CD14-positive monocyte (primary cell): ENCODE results near the gene PHC1. TPM values are rescaled to one million over a fixed set of nuclear protein-coding genes. Genes with fewer than 3 reads are reported as not detected.

Experiments
- DNase-seq, 3 donors: peaks; one replicate each; pipeline ENCODE4 v3.0.0-alpha.2; 2011 to 2022
- H2AFZ ChIP-seq: 2 replicates; pipeline ENCODE4 v1.6.0; 2012; ENCODE audit warnings: mild to moderate bottlenecking, low read depth, low read length, inconsistent platforms; ENCODE audit not compliant: insufficient read depth, poor library complexity, severe bottlenecking
- H3K27ac ChIP-seq, 2 donors: 1 replicate in 1 of 2; 2 replicates in 1 of 2; pipeline ENCODE4 v1.5.1; 2012 to 2013; ENCODE audit warnings: low read length in 2 of 2, control low read depth in 1 of 2, inconsistent platforms in 1 of 2, low read depth in 1 of 2, mild to moderate bottlenecking in 1 of 2
- H3K27me3 ChIP-seq, 2 donors: one replicate each; pipeline versions ENCODE4 v1.6.0 to v1.6.1; 2011 to 2013; ENCODE audit warnings: low read length in 2 of 2; ENCODE audit not compliant: control insufficient read depth in 2 of 2, insufficient read depth in 2 of 2
- H3K36me3 ChIP-seq, 2 donors: replicated peaks in 1 of 2; 1 replicate in 1 of 2; 2 replicates in 1 of 2; pipeline versions ENCODE4 v1.5.1 to v1.6.1; 2012 to 2013; ENCODE audit warnings: low read length in 2 of 2, control low read depth in 1 of 2, inconsistent platforms in 1 of 2, mild to moderate bottlenecking in 1 of 2; ENCODE audit not compliant: insufficient read depth in 2 of 2, control insufficient read depth in 1 of 2
- H3K4me1 ChIP-seq, 2 donors: 1 replicate in 1 of 2; 2 replicates in 1 of 2; pipeline versions ENCODE4 v1.5.1 to v1.6.1; 2012 to 2013; ENCODE audit warnings: low read length in 2 of 2, control low read depth in 1 of 2, inconsistent platforms in 1 of 2, mild to moderate bottlenecking in 1 of 2, moderate library complexity in 1 of 2; ENCODE audit not compliant: insufficient read depth in 2 of 2, control insufficient read depth in 1 of 2
- H3K4me2 ChIP-seq: replicated peaks from 2 replicates; pipeline ENCODE3; 2012; ENCODE audit warnings: low read length, moderate library complexity, mild to moderate bottlenecking; ENCODE audit not compliant: poor library complexity, severe bottlenecking; ENCODE audit errors: extremely low read depth
- H3K4me3 ChIP-seq, 3 experiments: fragments of 200-600 bp in 1 of 3; sonication (generic) in 1 of 3; replicated peaks in 1 of 3; 1 replicate in 2 of 3; 2 replicates in 1 of 3; pipeline ENCODE4 v1.5.1; 2011 to 2013; ENCODE audit warnings: low read length in 3 of 3, mild to moderate bottlenecking in 3 of 3, control low read depth in 2 of 3, low read depth in 2 of 3, inconsistent platforms in 1 of 3, moderate library complexity in 1 of 3
- H3K79me2 ChIP-seq: 2 replicates; pipeline ENCODE4 v1.6.0; 2012; ENCODE audit warnings: mild to moderate bottlenecking, control low read depth, inconsistent platforms, low read length, moderate library complexity; ENCODE audit not compliant: insufficient read depth
- H3K9ac ChIP-seq: 2 replicates; pipeline ENCODE4 v1.6.0; 2017; ENCODE audit warnings: low read length, mild to moderate bottlenecking; ENCODE audit not compliant: insufficient read depth, poor library complexity, severe bottlenecking
- H3K9me3 ChIP-seq, 2 donors: replicated peaks in 1 of 2; 1 replicate in 1 of 2; 2 replicates in 1 of 2; pipeline versions ENCODE4 v1.5.1 to v1.6.1; 2012 to 2013; ENCODE audit warnings: low read length in 2 of 2, control low read depth in 1 of 2; ENCODE audit not compliant: control insufficient read depth in 1 of 2, insufficient read depth in 1 of 2
- H4K20me1 ChIP-seq: 2 replicates; pipeline ENCODE4 v1.6.0; 2012; ENCODE audit warnings: mild to moderate bottlenecking, low read length, control low read depth, moderate library complexity; ENCODE audit not compliant: insufficient read depth
- H3K27ac Mint-ChIP-seq, 7 donors: one replicate each; pipeline ENCODE4 v1.8.0; 2020; ENCODE audit warnings: mild to moderate bottlenecking in 7 of 7, mixed read lengths in 7 of 7, moderate library complexity in 6 of 7, inconsistent platforms in 2 of 7
- H3K27me3 Mint-ChIP-seq, 3 donors: one replicate each; pipeline ENCODE4 v1.8.0; 2021 to 2022; ENCODE audit warnings: low read depth in 3 of 3, mild to moderate bottlenecking in 3 of 3, mixed read lengths in 3 of 3, moderate library complexity in 3 of 3, inconsistent platforms in 1 of 3
- H3K36me3 Mint-ChIP-seq, 2 donors: one replicate each; pipeline ENCODE4 v1.8.0; 2020; ENCODE audit warnings: mixed read lengths in 2 of 2, inconsistent platforms in 1 of 2, mild to moderate bottlenecking in 1 of 2
- H3K4me1 Mint-ChIP-seq: one replicate; pipeline ENCODE4 v1.8.0; 2020; ENCODE audit warnings: mild to moderate bottlenecking, mixed read lengths
- H3K4me3 Mint-ChIP-seq, 2 donors: one replicate each; pipeline ENCODE4 v1.8.0; 2020; ENCODE audit warnings: mild to moderate bottlenecking in 2 of 2, mixed read lengths in 2 of 2, moderate library complexity in 1 of 2
- H3K9me3 Mint-ChIP-seq, 7 donors: one replicate each; pipeline ENCODE4 v1.8.0; 2020 to 2022; ENCODE audit warnings: mixed read lengths in 7 of 7, mild to moderate bottlenecking in 6 of 7, moderate library complexity in 6 of 7, inconsistent platforms in 2 of 7
- CTCF ChIP-seq: fragments of 200-600 bp; IDR thresholded peaks from one replicate; pipeline ENCODE4 v1.8.0; 2022; ENCODE audit warnings: antibody characterized with exemption, mild to moderate bottlenecking
- WGBS: methylation state at CpG from one replicate; pipeline ENCODE4 v1.1.5; 2013; ENCODE audit warnings: missing lambda C conversion rate; ENCODE audit not compliant: insufficient coverage; 5-methylcytosine and 5-hydroxymethylcytosine counted together
- intact Hi-C, 2 donors: fragments of 100-400 bp; cut with micrococcal nuclease; formaldehyde crosslinking; loops; one replicate each; pipeline versions ENCODE4 v1.15.0 to v1.15.1; 2023
- polyA plus RNA-seq, 3 donors: library from polyadenylated mRNA; depleted of rRNA in 1 of 3; unstranded in 2 of 3; stranded (reverse) in 1 of 3; fragments of 300-500 nt in 2 of 3; fragments of >200 nt in 1 of 3; fragmentation: Illumina TruSeq in 2 of 3; gene quantifications; 1 replicate in 2 of 3; 2 replicates in 1 of 3; pipeline ENCODE4 v1.2.3, GENCODE V29; 2012 to 2021

Gene PHC1
- polyA plus RNA-seq, 3 donors: 0.58 to 19.3 (median 1.4) TPM

DNA sequence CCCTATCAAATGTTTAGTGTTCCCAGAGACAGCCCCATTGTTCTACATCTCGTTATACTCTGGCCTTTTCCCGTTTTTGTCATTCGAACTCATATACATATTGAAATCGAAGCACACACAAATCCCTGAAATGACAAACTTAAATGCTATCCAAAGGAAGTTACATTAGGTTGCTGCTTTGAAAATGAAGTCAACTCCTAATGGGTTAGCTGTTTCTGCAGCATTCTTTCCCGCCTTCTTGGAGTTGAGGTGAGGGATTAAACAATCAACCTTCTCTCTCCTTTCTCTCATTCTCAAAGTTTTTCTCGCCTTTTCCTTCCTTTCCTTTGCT is 642 bp upstream of the PHC1 start:
- Histone ChIP-seq H3K27me3 (peaks cover 0 to 5% of the 10 kb centered on the region in 2 donors), H3K79me2 (no peaks in the 10 kb centered on the region), H3K4me3 (peak overlapping the region; percentile 46 to 85 (median 84)), H3K4me1 (peaks cover 12 to 19% of the 10 kb centered on the region in 2 donors), H3K4me2 (peak overlapping the region; percentile 85), H2AFZ (peak overlapping the region; percentile 85), H3K9ac (peak overlapping the region; percentile 53), H3K27ac (no peak overlapping the region), H3K9me3 (no peaks in the 10 kb centered on the region), H3K36me3 (no peaks in the 10 kb centered on the region), H4K20me1 (no peaks in the 10 kb centered on the region)
- 29% methylated on average over 1 of the region's 6 CpGs for WGBS
- TF ChIP-seq CTCF: no peak
- peaks cover 0 to 2% (median 2%) of the 10 kb centered on the region in 3 donors for H3K27me3 Mint-ChIP-seq
- H3K4me3 Mint-ChIP-seq: peak overlapping the region; percentile 95 to 96
- peaks cover 8% of the 10 kb centered on the region for H3K4me1 Mint-ChIP-seq
- H3K9me3 Mint-ChIP-seq: no peaks in the 10 kb centered on the region
- DNase-seq: no peak
- H3K27ac Mint-ChIP-seq: peak overlapping the region in 3 of 7 donors; percentile 77 to 93 (median 85)
- intact Hi-C loops: no loop called here
- no peaks in the 10 kb centered on the region for H3K36me3 Mint-ChIP-seq

GRCh38 chr12:8914716-8915526 is 612 bp downstream of the PHC1 start:
- Histone ChIP-seq H3K9me3 (no peaks in the 10 kb centered on the region), H3K4me3 (peak overlapping the region; percentile 66 to 85 (median 84)), H3K4me2 (peak overlapping the region; percentile 87), H3K27me3 (peaks cover 0 to 5% of the 10 kb centered on the region in 2 donors), H4K20me1 (no peaks in the 10 kb centered on the region), H3K36me3 (no peaks in the 10 kb centered on the region), H3K79me2 (no peaks in the 10 kb centered on the region), H3K9ac (peak overlapping the region; percentile 44), H3K4me1 (peaks cover 12 to 19% of the 10 kb centered on the region in 2 donors), H3K27ac (no peak overlapping the region), H2AFZ (peak overlapping the region; percentile 86)
- Mint-ChIP-seq H3K36me3 (no peaks in the 10 kb centered on the region), H3K4me1 (peaks cover 8% of the 10 kb centered on the region), H3K27ac (no peak overlapping the region), H3K9me3 (no peaks in the 10 kb centered on the region), H3K27me3 (peaks cover 0 to 2% (median 2%) of the 10 kb centered on the region in 3 donors), H3K4me3 (no peak overlapping the region)
- DNase-seq: peak; percentile 8 to 22 (median 13)
- no peak for TF ChIP-seq CTCF
- intact Hi-C loops: no loop called here
- 2% methylated on average over 21 of the region's 35 CpGs for WGBS
